KOPT-K1 (cell line): ENCODE results near the gene ABCG8.

Experiments used
- H3K27ac ChIP-seq: fragments of 200-600 bp; sonication (generic); 2 replicates; pipeline ENCODE4 v1.5.1; 2016; ENCODE audit warnings: antibody characterized with exemption, mild to moderate bottlenecking, low read depth, low read length; ENCODE audit not compliant: poor library complexity, severe bottlenecking
- H3K36me3 ChIP-seq: fragments of 200-600 bp; sonication (generic); 2 replicates; pipeline ENCODE4 v1.5.1; 2017; ENCODE audit warnings: antibody characterized with exemption, mild to moderate bottlenecking, low read length, moderate library complexity; ENCODE audit not compliant: insufficient read depth
- H3K9me3 ChIP-seq: fragments of 200-600 bp; sonication (generic); 2 replicates; pipeline ENCODE4 v1.5.1; 2017; ENCODE audit warnings: antibody characterized with exemption, low read length, mild to moderate bottlenecking; ENCODE audit not compliant: insufficient read depth, poor library complexity, severe bottlenecking

Gene ABCG8

GRCh38 chr2:43879261-43879660, 40.5 kb downstream of the ABCG8 start:
- no peaks in the 10 kb centered on the region for H3K9me3 ChIP-seq
- H3K27ac ChIP-seq, result no peak overlapping the region
- H3K36me3 ChIP-seq, result no peaks in the 10 kb centered on the region

- H3K9me3 ChIP-seq, result no peaks in the 10 kb centered on the region
- H3K36me3 ChIP-seq, result peaks cover 11% of the 10 kb centered on the region
These were observed 41.7 kb downstream of the ABCG8 start for GRCh38 chr2:43880471-43880870.

GRCh38 chr2:43880952-43881351, 42.2 kb downstream of the ABCG8 start:
- Histone ChIP-seq H3K9me3 (no peaks in the 10 kb centered on the region), H3K27ac (no peak overlapping the region)

More at GRCh38 chr2:43880471-43880870, 41.7 kb downstream of the ABCG8 start:
- no peak overlapping the region for H3K27ac ChIP-seq

GRCh38 chr2:43882312-43882711, 43.5 kb downstream of the ABCG8 start:
- Histone ChIP-seq H3K27ac (no peak overlapping the region), H3K9me3 (no peaks in the 10 kb centered on the region), H3K36me3 (peaks cover 29% of the 10 kb centered on the region)

More at GRCh38 chr2:43880952-43881351, 42.2 kb downstream of the ABCG8 start:
- H3K36me3 ChIP-seq, result peaks cover 16% of the 10 kb centered on the region

- Histone ChIP-seq H3K9me3 (no peaks in the 10 kb centered on the region), H3K27ac (no peak overlapping the region), H3K36me3 (peaks cover 52% of the 10 kb centered on the region)
These were observed 45.9 kb downstream of the ABCG8 start for GRCh38 chr2:43884689-43885088.

- H3K36me3 ChIP-seq, result peaks cover 57% of the 10 kb centered on the region
- no peak overlapping the region for H3K27ac ChIP-seq
- H3K9me3 ChIP-seq, result no peaks in the 10 kb centered on the region
These were observed 46.4 kb downstream of the ABCG8 start for GRCh38 chr2:43885132-43885632.

GRCh38 chr2:43887176-43887575, 48.4 kb downstream of the ABCG8 start:
- peaks cover 77% of the 10 kb centered on the region for H3K36me3 ChIP-seq

GRCh38 chr2:43889416-43889815, 50.6 kb downstream of the ABCG8 start:
- peaks cover 100% of the 10 kb centered on the region for H3K36me3 ChIP-seq

More at GRCh38 chr2:43887176-43887575, 48.4 kb downstream of the ABCG8 start:
- Histone ChIP-seq H3K9me3 (no peaks in the 10 kb centered on the region), H3K27ac (no peak overlapping the region)

GRCh38 chr2:43890855-43891254, 52.1 kb downstream of the ABCG8 start:
- no peaks in the 10 kb centered on the region for H3K9me3 ChIP-seq
- peaks cover 100% of the 10 kb centered on the region for H3K36me3 ChIP-seq
- H3K27ac ChIP-seq, result no peak overlapping the region

More at GRCh38 chr2:43889416-43889815, 50.6 kb downstream of the ABCG8 start:
- Histone ChIP-seq H3K9me3 (no peaks in the 10 kb centered on the region), H3K27ac (no peak overlapping the region)

GRCh38 chr2:43894743-43895142, 56.0 kb downstream of the ABCG8 start:
- peaks cover 100% of the 10 kb centered on the region for H3K36me3 ChIP-seq
- H3K27ac ChIP-seq, result no peak overlapping the region
- H3K9me3 ChIP-seq, result no peaks in the 10 kb centered on the region

- Histone ChIP-seq H3K36me3 (peaks cover 100% of the 10 kb centered on the region), H3K9me3 (no peaks in the 10 kb centered on the region), H3K27ac (no peak overlapping the region)
These were observed 58.1 kb downstream of the ABCG8 start for GRCh38 chr2:43896906-43897305.

- Histone ChIP-seq H3K27ac (no peak overlapping the region), H3K9me3 (no peaks in the 10 kb centered on the region), H3K36me3 (peaks cover 99% of the 10 kb centered on the region)
These were observed 58.7 kb downstream of the ABCG8 start for GRCh38 chr2:43897492-43897891.

- Histone ChIP-seq H3K9me3 (no peaks in the 10 kb centered on the region), H3K27ac (no peak overlapping the region), H3K36me3 (peaks cover 99% of the 10 kb centered on the region)
These were observed 59.5 kb downstream of the ABCG8 start for GRCh38 chr2:43898134-43898837.

GRCh38 chr2:43898838-43899346, 60.1 kb downstream of the ABCG8 start:
- Histone ChIP-seq H3K36me3 (peaks cover 99% of the 10 kb centered on the region), H3K9me3 (no peaks in the 10 kb centered on the region), H3K27ac (no peak overlapping the region)

GRCh38 chr2:43899589-43899988, 60.8 kb downstream of the ABCG8 start:
- H3K9me3 ChIP-seq, result no peaks in the 10 kb centered on the region
- no peak overlapping the region for H3K27ac ChIP-seq
- peaks cover 99% of the 10 kb centered on the region for H3K36me3 ChIP-seq

- Histone ChIP-seq H3K36me3 (peaks cover 96% of the 10 kb centered on the region), H3K9me3 (no peaks in the 10 kb centered on the region), H3K27ac (no peak overlapping the region)
These were observed 66.6 kb downstream of the ABCG8 start for GRCh38 chr2:43905371-43905803.
